ENCODE data around the gene DYNLT1.

GRCh38 chr6:158593670-158594069 lies 50.9 kb downstream of the DYNLT1 start:
- TF ChIP-seq CTCF (IDR thresholded peaks at IDR 0.05), result no peak
- no peak for TF ChIP-seq POLR2A (IDR thresholded peaks at IDR 0.05)
